ENCODE results near the gene RNU6-7.

The RNU6-7 gene

GRCh38 chr14:32197919-32198318, 3.9 kb upstream of the RNU6-7 start:
- Mint-ChIP-seq H3K9me3 (no peaks in the 10 kb centered on the region), H3K27ac (no peak overlapping the region), H3K4me3 (no peak overlapping the region), H3K4me1 (ENCODE audit: low read depth) (peaks cover 27% of the 10 kb centered on the region), H3K27me3 (peaks cover 43% of the 10 kb centered on the region), H3K36me3 (ENCODE audit: low read depth) (no peaks in the 10 kb centered on the region)
- intact Hi-C loops (cut with micrococcal nuclease) = no loop called here

DNA sequence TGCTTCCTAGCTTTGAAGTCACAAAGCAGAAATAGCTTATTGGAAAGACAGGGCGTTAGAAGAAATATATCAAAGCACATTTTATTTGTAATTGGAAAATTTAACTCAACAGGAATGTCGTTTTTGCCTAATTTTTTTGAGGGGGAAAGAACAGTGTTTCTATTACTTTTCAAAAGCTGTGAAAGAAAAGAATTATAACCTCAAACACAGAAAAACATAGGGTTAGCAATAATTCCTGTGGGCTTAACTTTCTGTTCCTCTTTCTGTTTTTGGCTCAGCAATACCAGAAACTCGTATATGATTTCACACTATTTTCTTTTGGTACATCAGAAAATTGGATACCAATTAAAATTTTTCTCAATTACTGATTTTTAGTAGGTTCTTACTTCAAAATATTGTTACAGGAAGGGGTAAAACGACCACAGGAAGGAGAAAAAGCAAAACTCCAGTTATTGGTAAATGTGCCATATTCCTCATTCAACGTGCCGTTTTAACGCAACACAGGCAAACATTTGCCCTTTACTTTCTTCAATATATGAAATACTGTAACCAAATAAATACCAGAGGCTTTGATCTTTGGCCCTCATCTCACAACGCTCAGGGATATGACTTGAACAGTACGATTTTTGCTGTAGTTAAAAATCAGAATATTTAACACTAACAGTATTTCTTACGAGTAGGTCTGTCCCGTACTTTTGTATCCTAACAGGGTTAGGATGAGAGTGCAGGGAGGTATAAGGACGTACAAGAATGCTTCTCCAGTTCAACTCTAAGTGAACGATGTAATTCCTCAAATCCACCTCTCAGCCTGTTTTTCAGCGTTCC, 1.3 kb upstream of the RNU6-7 start:
- Mint-ChIP-seq H3K27me3 (peaks cover 50% of the 10 kb centered on the region), H3K4me3 (peak overlapping the region; percentile 75), H3K27ac (peak overlapping the region; percentile 61), H3K4me1 (ENCODE audit: low read depth) (peaks cover 35% of the 10 kb centered on the region), H3K9me3 (no peaks in the 10 kb centered on the region), H3K36me3 (ENCODE audit: low read depth) (no peaks in the 10 kb centered on the region)
- intact Hi-C loops (cut with micrococcal nuclease) = loop anchor here (5.0 to 10.0 kb wide), 2 partner anchors 123 to 156 kb away; partner anchors contain the start of gene ARHGAP5

DNA sequence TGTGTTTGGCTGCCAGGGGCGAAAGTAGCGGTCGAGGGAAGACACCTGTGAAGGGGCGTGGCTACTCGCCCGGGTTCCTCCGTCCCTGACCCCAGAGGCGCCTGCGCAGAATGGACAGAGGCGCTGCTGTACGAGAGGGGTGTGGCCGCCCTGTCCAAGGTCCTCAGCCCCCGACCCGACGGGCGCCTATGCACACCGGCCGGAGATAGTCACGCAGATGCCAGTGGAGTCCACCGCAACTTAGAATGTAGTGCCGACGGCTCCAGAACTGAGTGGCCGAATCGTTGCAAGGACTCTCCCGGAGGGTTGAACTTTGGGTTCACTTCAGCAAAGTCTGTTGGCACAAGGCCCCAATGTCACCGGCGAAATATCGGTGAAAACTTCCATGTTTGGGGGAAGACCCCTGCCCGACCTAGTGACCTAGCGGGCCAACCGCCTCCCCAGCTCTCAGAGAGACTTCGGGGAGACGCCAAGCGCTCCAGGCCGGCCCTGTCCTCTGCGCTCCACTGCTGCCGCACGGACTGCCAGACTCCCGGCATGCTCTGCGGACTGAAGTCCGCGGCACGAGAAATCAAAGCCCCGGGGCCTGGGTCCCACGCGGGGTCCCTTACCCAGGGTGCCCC, 541 bp upstream of the RNU6-7 start:
- Mint-ChIP-seq H3K36me3 (ENCODE audit: low read depth) (no peaks in the 10 kb centered on the region), H3K27me3 (peaks cover 52% of the 10 kb centered on the region), H3K4me3 (peak overlapping the region; percentile 75), H3K9me3 (no peaks in the 10 kb centered on the region), H3K27ac (peak overlapping the region; percentile 61), H3K4me1 (ENCODE audit: low read depth) (peaks cover 38% of the 10 kb centered on the region)
- intact Hi-C loops (cut with micrococcal nuclease) = loop anchor here (5.0 to 10.0 kb wide), 2 partner anchors 124 to 157 kb away; partner anchors contain the start of gene ARHGAP5

DNA sequence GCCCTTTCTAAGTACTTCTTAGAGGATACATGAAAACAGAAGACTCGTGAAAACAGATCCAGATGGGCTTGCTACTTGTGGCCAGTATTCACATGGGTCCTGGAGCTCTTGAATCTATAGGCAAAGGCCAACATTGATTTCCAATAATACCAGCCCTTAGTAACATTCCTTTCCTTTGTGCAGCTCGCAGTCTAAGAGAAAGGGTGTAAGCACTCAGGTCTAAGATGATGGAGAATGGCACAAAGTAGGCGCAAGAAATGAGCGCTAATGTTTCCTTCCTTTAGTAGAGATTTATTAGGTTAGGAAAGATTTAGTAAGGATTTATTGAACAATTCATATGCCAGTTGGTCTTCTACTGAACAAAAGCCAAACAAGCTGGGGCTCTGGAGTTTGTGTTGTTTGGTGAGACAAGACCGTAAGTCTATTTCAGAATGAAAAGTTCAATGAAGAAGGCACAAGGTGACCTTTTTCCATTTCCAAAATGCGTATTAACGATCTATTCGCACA, 699 bp downstream of the RNU6-7 start:
- H3K4me3 Mint-ChIP-seq = peak overlapping the region; percentile 4
- H3K4me1 Mint-ChIP-seq (ENCODE audit: low read depth) = peaks cover 44% of the 10 kb centered on the region
- no peak overlapping the region for H3K27ac Mint-ChIP-seq
- peaks cover 56% of the 10 kb centered on the region for H3K27me3 Mint-ChIP-seq
- H3K36me3 Mint-ChIP-seq (ENCODE audit: low read depth) = no peaks in the 10 kb centered on the region
- no peaks in the 10 kb centered on the region for H3K9me3 Mint-ChIP-seq
- intact Hi-C loops (cut with micrococcal nuclease) = loop anchor here (5.0 to 10.0 kb wide), 2 partner anchors 125 to 158 kb away; partner anchors contain the start of gene ARHGAP5

DNA sequence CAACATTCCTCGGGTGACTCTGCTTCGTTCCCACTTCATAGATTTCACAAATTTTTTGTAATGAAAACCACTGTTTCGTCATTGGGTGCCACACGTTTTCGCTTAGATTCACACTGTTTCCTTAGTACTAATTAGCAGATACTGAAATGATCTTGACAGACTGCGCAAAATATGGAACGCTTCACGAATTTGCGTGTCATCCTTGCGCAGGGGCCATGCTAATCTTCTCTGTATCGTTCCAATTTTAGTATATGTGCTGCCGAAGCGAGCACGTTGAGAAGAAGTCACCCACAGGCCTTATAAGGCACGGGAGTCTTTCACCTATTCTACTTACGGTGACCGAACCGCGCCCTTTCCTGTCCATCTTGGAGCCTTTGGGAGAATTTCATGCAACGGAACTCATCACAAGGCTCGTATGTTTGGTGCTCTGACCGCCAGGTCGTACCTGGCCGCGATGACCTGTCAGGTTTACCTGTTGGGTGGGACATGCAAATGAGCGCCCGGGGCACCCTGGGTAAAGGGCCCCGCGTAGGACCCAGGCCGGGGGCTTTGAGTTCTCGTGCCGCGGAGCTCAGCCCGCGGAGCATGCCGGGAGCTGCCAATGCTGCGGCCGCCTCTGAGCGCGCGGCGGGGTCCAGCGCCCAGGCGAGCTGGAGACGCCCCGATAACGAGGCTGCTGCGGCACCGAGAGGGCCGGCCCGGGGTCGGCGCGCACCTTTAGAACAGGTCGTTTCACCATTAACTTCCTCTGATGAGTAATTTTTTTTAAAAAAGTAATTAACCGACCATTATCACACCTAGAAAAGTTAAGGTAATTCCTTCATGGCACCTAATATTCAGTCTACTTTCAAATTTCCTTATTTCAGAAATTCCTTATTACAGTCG, 1.4 kb downstream of the RNU6-7 start, which contains the start of gene RNU6-8:
Gene RNU6-8 (minus strand): TSS at position 272 of the 885 bp plus-strand sequence.
- Mint-ChIP-seq H3K27me3 (peaks cover 60% of the 10 kb centered on the region), H3K4me1 (ENCODE audit: low read depth) (peaks cover 44% of the 10 kb centered on the region)

DNA sequence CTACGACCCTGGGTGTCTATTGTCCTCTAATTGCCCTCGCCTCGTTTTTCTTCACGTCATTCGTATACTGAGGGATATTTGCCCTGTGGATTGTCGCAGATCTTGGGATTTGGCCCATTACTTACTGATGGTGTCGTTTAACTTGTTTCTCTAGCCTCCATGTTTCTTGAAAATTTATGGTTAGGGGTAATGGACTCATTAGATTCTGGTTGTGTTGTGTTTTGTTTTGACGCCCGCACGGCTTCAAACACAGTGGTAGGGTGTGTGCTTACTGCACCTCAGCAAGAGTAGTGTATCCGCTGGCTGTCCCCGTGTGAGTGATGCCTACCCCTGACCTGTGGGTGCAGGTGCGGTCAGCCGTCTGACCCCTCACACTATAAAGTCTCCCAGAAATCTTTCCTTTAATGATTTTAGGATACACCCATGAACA, 2.1 kb downstream of the RNU6-7 start:
- intact Hi-C loops (cut with micrococcal nuclease) = loop anchor here (5.0 to 10.0 kb wide), 2 partner anchors 127 to 159 kb away; partner anchors contain the start of gene ARHGAP5
- Mint-ChIP-seq H3K4me3 (no peak overlapping the region), H3K27ac (no peak overlapping the region), H3K27me3 (peaks cover 60% of the 10 kb centered on the region), H3K36me3 (ENCODE audit: low read depth) (no peaks in the 10 kb centered on the region), H3K4me1 (ENCODE audit: low read depth) (peaks cover 44% of the 10 kb centered on the region), H3K9me3 (no peaks in the 10 kb centered on the region)

More for the DNA sequence above, 1.4 kb downstream of the RNU6-7 start, which contains the start of gene RNU6-8:
- Mint-ChIP-seq H3K36me3 (ENCODE audit: low read depth) (no peaks in the 10 kb centered on the region), H3K4me3 (peak within 1 kb of the TSS; percentile 51), H3K27ac (no peak within 1 kb of the TSS), H3K9me3 (no peaks in the 10 kb centered on the region)
- intact Hi-C loops (cut with micrococcal nuclease) = loop anchor here (5.0 to 10.0 kb wide), 2 partner anchors 126 to 158 kb away; partner anchors contain the start of gene ARHGAP5

- H3K9me3 Mint-ChIP-seq = no peaks in the 10 kb centered on the region
- intact Hi-C loops (cut with micrococcal nuclease) = loop anchor here (10.0 kb wide), 1 partner anchor 161 kb away; no protein-coding TSS in a partner anchor
- no peak overlapping the region for H3K27ac Mint-ChIP-seq
- H3K27me3 Mint-ChIP-seq = peaks cover 69% of the 10 kb centered on the region
- H3K4me1 Mint-ChIP-seq (ENCODE audit: low read depth) = peaks cover 40% of the 10 kb centered on the region
- H3K36me3 Mint-ChIP-seq (ENCODE audit: low read depth) = no peaks in the 10 kb centered on the region
- no peak overlapping the region for H3K4me3 Mint-ChIP-seq
Observed at GRCh38 chr14:32205554-32205953, 3.7 kb downstream of the RNU6-7 start.

DNA sequence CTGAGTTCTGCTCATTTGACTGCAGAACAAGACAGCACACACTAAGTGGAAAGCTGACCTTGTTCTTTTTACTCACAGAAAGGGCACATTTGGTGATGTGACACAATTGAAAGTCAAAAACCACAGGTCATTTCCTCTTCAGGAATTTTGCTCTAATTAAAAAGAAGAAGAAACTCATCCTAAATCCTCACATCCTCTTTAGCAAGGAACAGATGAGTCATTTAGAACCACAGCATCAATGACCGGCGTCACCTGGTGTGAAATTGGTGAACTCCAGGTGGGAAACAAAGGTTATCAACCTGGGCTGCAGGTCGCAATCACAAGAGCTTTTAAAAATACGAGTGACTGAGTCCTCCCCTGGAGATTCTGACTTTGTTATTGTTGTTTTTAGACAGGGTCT, 4.1 kb downstream of the RNU6-7 start:
- no peak overlapping the region for H3K4me3 Mint-ChIP-seq
- peaks cover 70% of the 10 kb centered on the region for H3K27me3 Mint-ChIP-seq
- H3K4me1 Mint-ChIP-seq (ENCODE audit: low read depth) = peaks cover 36% of the 10 kb centered on the region
- peak overlapping the region; percentile 1 for H3K27ac Mint-ChIP-seq
- H3K9me3 Mint-ChIP-seq = no peaks in the 10 kb centered on the region
- no peaks in the 10 kb centered on the region for H3K36me3 Mint-ChIP-seq (ENCODE audit: low read depth)
- intact Hi-C loops (cut with micrococcal nuclease) = loop anchor here (10.0 kb wide), 1 partner anchor 161 kb away; no protein-coding TSS in a partner anchor

DNA sequence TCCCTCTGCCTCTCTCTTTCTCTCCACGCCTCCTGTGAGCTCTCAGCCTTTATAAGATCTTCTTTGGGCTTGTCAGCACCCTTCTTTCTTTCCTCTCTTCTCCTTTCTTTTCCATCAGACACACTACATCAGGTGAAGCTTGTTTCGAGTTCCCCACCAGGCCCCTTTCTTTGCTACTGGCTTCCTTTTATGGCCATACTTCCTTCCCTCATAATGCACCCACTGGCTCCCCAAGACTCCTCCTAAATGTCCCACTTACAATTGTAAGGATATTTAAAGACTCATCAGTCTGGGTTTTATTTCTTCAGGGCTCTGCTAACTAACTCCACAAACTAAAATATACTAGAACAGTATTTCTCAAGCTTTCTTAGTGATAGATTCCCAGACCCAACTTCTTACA, 4.7 kb downstream of the RNU6-7 start:
- H3K9me3 Mint-ChIP-seq = no peaks in the 10 kb centered on the region
- intact Hi-C loops (cut with micrococcal nuclease) = loop anchor here (10.0 kb wide), 1 partner anchor 162 kb away; no protein-coding TSS in a partner anchor

DNA sequence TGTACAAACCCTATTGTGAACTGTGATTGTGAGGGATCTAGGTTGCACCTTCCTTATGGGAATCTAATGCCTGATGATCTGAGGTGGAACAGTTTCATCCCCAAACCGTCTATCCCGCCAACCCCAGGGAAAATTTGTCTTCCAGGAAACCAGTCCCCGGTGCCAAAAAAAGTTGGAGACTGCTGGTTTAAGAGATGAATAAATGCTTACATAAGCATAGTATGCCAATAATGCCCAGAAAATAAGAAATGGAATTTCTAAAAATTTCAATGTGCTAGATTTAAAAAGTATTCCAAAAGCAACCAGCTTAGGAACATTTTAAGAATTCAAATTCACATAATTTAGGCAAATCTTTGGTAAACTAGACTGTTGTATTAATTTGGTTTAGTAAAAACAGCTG, 6.6 kb downstream of the RNU6-7 start:
- H3K27me3 Mint-ChIP-seq = peaks cover 48% of the 10 kb centered on the region
- intact Hi-C loops (cut with micrococcal nuclease) = loop anchor here (10.0 kb wide), 1 partner anchor 164 kb away; no protein-coding TSS in a partner anchor
- H3K36me3 Mint-ChIP-seq (ENCODE audit: low read depth) = no peaks in the 10 kb centered on the region
- no peak overlapping the region for H3K27ac Mint-ChIP-seq
- no peaks in the 10 kb centered on the region for H3K9me3 Mint-ChIP-seq
- H3K4me3 Mint-ChIP-seq = no peak overlapping the region
- peaks cover 23% of the 10 kb centered on the region for H3K4me1 Mint-ChIP-seq (ENCODE audit: low read depth)

More for the DNA sequence above, 4.7 kb downstream of the RNU6-7 start:
- peaks cover 31% of the 10 kb centered on the region for H3K4me1 Mint-ChIP-seq (ENCODE audit: low read depth)
- no peaks in the 10 kb centered on the region for H3K36me3 Mint-ChIP-seq (ENCODE audit: low read depth)
- H3K4me3 Mint-ChIP-seq = no peak overlapping the region
- peaks cover 65% of the 10 kb centered on the region for H3K27me3 Mint-ChIP-seq
- peak overlapping the region; percentile 1 for H3K27ac Mint-ChIP-seq

- Mint-ChIP-seq H3K27ac (no peak overlapping the region), H3K9me3 (no peaks in the 10 kb centered on the region), H3K36me3 (ENCODE audit: low read depth) (no peaks in the 10 kb centered on the region), H3K4me3 (no peak overlapping the region), H3K27me3 (peaks cover 39% of the 10 kb centered on the region), H3K4me1 (ENCODE audit: low read depth) (peaks cover 14% of the 10 kb centered on the region)
- intact Hi-C loops (cut with micrococcal nuclease) = loop anchor here (10.0 kb wide), 1 partner anchor 165 kb away; no protein-coding TSS in a partner anchor
Observed at GRCh38 chr14:32209471-32209870, 7.6 kb downstream of the RNU6-7 start.

- no peak overlapping the region for H3K27ac Mint-ChIP-seq
- no peaks in the 10 kb centered on the region for H3K36me3 Mint-ChIP-seq (ENCODE audit: low read depth)
- intact Hi-C loops (cut with micrococcal nuclease) = no loop called here
- no peak overlapping the region for H3K4me3 Mint-ChIP-seq
- H3K27me3 Mint-ChIP-seq = peaks cover 29% of the 10 kb centered on the region
- H3K9me3 Mint-ChIP-seq = no peaks in the 10 kb centered on the region
- peaks cover 8% of the 10 kb centered on the region for H3K4me1 Mint-ChIP-seq (ENCODE audit: low read depth)
Observed at GRCh38 chr14:32211068-32211404, 9.2 kb downstream of the RNU6-7 start.

- Mint-ChIP-seq H3K4me1 (ENCODE audit: low read depth) (no peaks in the 10 kb centered on the region), H3K4me3 (no peak overlapping the region), H3K27me3 (peaks cover 21% of the 10 kb centered on the region), H3K9me3 (no peaks in the 10 kb centered on the region), H3K36me3 (ENCODE audit: low read depth) (no peaks in the 10 kb centered on the region), H3K27ac (no peak overlapping the region)
- intact Hi-C loops (cut with micrococcal nuclease) = no loop called here
Observed at GRCh38 chr14:32212833-32213232, 11.0 kb downstream of the RNU6-7 start.

Data from dendritic cell treated with granulocyte-macrophage colony-stimulating factor and Interleukin-4, amounts not matched to agents 40 ng/mL and 50 ng/mL, for 4 days (primary cell).